OCI-LY1 (cell line): ENCODE data around the gene PRDM15.

Source experiments
- EZH2 ChIP-seq: fragments of 200-600 bp; sonication (generic), shearing (Covaris generic); IDR thresholded peaks from 2 replicates; pipeline ENCODE4 v1.8.0; 2017; ENCODE audit warnings: borderline replicate concordance, mixed run types, mild to moderate bottlenecking, antibody characterized with exemption, low read length, moderate library complexity, mixed read lengths
- TF ChIP-seq, protein P1 (sequence below): fragments of 200-600 bp; sonication (generic), shearing (Covaris generic); IDR thresholded peaks from 2 replicates; pipeline ENCODE4 v1.5.1; 2017; ENCODE audit warnings: mild to moderate bottlenecking, antibody characterized with exemption, low read length, moderate library complexity, mixed read lengths

DNA sequence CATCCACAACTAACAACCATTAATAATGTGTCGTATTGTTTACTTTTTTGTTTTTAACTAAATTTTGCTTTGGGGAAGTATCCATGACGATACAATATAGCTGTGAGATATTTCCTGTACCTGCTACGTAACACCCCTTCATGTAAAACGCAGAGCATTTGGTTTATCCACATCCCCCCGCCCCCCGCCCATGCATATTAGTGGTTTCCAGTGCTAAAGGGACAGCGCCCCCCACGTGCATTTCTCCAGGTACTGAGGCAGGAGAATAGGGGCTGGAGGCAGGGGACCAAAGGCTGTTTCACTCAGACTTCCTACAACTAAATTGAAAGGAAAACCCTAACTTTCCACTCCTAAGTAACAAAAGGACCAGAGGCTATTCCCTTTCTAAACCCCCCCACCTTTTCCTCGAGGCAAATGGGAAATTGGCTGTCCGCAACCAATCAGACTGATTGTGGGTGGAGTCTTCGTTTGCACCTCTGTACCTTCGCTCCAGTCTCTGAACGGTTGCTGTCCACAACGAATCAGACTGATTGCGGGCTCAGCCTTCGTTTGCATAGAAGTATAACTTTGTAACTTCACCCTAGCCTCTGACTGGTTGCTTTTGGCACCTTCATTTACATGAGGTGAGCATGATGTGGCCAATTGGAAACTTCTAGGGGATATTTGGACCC is 100.1 kb downstream of the PRDM15 start:
- TF ChIP-seq, protein P1, sequence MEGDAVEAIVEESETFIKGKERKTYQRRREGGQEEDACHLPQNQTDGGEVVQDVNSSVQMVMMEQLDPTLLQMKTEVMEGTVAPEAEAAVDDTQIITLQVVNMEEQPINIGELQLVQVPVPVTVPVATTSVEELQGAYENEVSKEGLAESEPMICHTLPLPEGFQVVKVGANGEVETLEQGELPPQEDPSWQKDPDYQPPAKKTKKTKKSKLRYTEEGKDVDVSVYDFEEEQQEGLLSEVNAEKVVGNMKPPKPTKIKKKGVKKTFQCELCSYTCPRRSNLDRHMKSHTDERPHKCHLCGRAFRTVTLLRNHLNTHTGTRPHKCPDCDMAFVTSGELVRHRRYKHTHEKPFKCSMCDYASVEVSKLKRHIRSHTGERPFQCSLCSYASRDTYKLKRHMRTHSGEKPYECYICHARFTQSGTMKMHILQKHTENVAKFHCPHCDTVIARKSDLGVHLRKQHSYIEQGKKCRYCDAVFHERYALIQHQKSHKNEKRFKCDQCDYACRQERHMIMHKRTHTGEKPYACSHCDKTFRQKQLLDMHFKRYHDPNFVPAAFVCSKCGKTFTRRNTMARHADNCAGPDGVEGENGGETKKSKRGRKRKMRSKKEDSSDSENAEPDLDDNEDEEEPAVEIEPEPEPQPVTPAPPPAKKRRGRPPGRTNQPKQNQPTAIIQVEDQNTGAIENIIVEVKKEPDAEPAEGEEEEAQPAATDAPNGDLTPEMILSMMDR = no peak
- TF ChIP-seq EZH2 = no peak
